HepG2 (cell line): Measurements from ENCODE around the gene LIF.

ENCODE experiments used
- DMTF1 ChIP-seq: sonication (generic); formaldehyde crosslinking; IDR thresholded peaks from 2 replicates; pipeline ENCODE4 v1.4.0; 2020; ENCODE audit warnings: mild to moderate bottlenecking, missing genetic modification reagents
- KLF16 ChIP-seq, 2 experiments: sonication (generic) in 1 of 2; formaldehyde crosslinking in 1 of 2; IDR thresholded peaks; 2 replicates each; pipeline versions ENCODE4 v1.6.1 to v1.8.0; 2016 to 2023; ENCODE audit warnings: missing genetic modification reagents in 2 of 2, missing compliant biosample characterization in 1 of 2
- LRRFIP1 ChIP-seq: sonication (generic); formaldehyde crosslinking; conservative IDR thresholded peaks from 2 replicates; pipeline ENCODE4 v1.4.0; 2020; ENCODE audit warnings: missing genetic modification reagents
- MYNN ChIP-seq: sonication (generic); formaldehyde crosslinking; IDR thresholded peaks from 2 replicates; pipeline ENCODE4 v1.4.0; 2020; ENCODE audit warnings: mild to moderate bottlenecking, low read depth, missing genetic modification reagents
- POLR2AphosphoS5 ChIP-seq: IDR thresholded peaks from 2 replicates; pipeline ENCODE4 v1.6.1; 2012; ENCODE audit warnings: low read depth, low read length
- RFX5 ChIP-seq: IDR thresholded peaks from 2 replicates; pipeline ENCODE4 v1.6.1; 2011; ENCODE audit warnings: low read depth, low read length, improper control_type of control experiment
- SRF ChIP-seq: IDR thresholded peaks from 2 replicates; pipeline ENCODE4 v1.6.1; 2011; ENCODE audit warnings: mild to moderate bottlenecking, low read depth, low read length, moderate library complexity
- TAF1 ChIP-seq: sonication (generic); formaldehyde crosslinking; IDR thresholded peaks from 2 replicates; pipeline ENCODE4 v1.4.0; 2020; ENCODE audit warnings: missing genetic modification reagents
- ZBTB8A ChIP-seq: sonication (generic); formaldehyde crosslinking; IDR thresholded peaks from 2 replicates; pipeline ENCODE4 v1.4.0; 2020; ENCODE audit warnings: mild to moderate bottlenecking, low read depth, missing genetic modification reagents, borderline replicate concordance

GRCh38 chr22:30265131-30265720 lies 18.7 kb upstream of the LIF start:
- TF ChIP-seq DMTF1 (CRISPR knock-in tag) (no peak), ZBTB8A (CRISPR knock-in tag) (no peak), SRF (no peak), MYNN (CRISPR knock-in tag) (no peak), TAF1 (CRISPR knock-in tag) (no peak), RFX5 (no peak), POLR2AphosphoS5 (no peak), LRRFIP1 (CRISPR knock-in tag) (no peak), KLF16 (CRISPR knock-in tag; IDR thresholded peaks at IDR 0.05) (no peak)
